ENCODE data around the gene RIN3.

GRCh38 chr14:92613008-92613658, 99.6 kb downstream of the RIN3 start:
- TF ChIP-seq EZH2 (IDR thresholded peaks at IDR 0.05; ENCODE audit: borderline replicate concordance, low read depth, low read length, poor library complexity, severe bottlenecking) (no peak), CTCF (conservative IDR thresholded peaks at IDR 0.05; ENCODE audit: low read depth, low read length) (peak; percentile 86)
